ENCODE measurements around the gene C16orf96.

DNA sequence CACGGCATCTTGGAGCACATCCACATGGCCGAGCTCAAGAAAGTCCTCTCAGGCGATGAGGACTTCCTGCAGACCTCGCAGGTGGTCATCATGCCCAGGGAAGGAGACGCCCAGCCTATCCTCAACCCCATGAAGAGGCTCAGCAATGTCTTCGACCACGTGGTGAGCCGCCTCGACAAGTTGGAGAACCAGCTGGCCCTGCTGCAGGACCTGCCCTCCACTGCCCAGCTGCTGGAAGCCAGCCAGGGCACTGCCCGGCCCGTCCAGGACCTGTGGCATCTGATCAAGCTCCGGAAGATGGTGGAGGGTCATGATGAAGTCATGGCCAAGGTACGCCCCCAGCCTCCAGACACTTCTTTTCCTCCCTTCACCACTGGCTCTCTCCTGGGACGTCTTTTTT, 440 bp downstream of the C16orf96 start:
- TF ChIP-seq, protein P1, sequence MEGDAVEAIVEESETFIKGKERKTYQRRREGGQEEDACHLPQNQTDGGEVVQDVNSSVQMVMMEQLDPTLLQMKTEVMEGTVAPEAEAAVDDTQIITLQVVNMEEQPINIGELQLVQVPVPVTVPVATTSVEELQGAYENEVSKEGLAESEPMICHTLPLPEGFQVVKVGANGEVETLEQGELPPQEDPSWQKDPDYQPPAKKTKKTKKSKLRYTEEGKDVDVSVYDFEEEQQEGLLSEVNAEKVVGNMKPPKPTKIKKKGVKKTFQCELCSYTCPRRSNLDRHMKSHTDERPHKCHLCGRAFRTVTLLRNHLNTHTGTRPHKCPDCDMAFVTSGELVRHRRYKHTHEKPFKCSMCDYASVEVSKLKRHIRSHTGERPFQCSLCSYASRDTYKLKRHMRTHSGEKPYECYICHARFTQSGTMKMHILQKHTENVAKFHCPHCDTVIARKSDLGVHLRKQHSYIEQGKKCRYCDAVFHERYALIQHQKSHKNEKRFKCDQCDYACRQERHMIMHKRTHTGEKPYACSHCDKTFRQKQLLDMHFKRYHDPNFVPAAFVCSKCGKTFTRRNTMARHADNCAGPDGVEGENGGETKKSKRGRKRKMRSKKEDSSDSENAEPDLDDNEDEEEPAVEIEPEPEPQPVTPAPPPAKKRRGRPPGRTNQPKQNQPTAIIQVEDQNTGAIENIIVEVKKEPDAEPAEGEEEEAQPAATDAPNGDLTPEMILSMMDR (IDR thresholded peaks at IDR 0.05): no peak
- no peak for TF ChIP-seq GRHL2 (CRISPR knock-in tag; IDR thresholded peaks at IDR 0.05; ENCODE audit: insufficient replicate concordance, severe bottlenecking)

All from WTC11 (cell line).